ENCODE data around the gene C9orf85. TPM values are rescaled to one million over a fixed set of nuclear protein-coding genes. Genes with fewer than 3 reads are reported as not detected.

C9orf85 gene
- total and polyA plus RNA-seq, 2 of the 4 experiments (the other 2 are of a cell fraction), result 4.3 to 8.4 TPM

DNA sequence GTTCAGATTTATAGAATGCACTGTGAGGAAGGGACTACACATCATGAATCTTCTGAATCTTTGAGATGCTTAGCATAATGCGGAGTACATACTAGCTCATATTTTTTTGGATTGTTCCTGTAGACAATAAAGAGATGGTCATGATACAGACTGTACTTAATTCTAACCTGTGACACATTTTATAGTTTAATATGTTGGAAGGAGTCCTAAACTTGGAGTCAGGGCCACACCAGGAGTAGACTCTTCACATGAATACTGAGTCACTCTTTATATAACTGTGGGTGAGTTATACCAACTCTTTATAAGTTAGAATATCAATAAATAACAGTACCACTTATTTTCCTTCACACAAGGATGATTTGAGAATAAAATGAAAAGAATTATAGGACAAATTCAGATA lies 16.9 kb downstream of the C9orf85 start:
- no peak for TF ChIP-seq USF2 (IDR thresholded peaks at IDR 0.05; ENCODE audit: low read depth, low read length)
- no peak for TF ChIP-seq MAZ (IDR thresholded peaks at IDR 0.05; ENCODE audit: borderline replicate concordance, low read depth, low read length)
- TF ChIP-seq MXI1 (IDR thresholded peaks at IDR 0.05; ENCODE audit: borderline replicate concordance, low read depth, low read length), result no peak
- no peak for TF ChIP-seq RCOR1 (IDR thresholded peaks at IDR 0.05; ENCODE audit: insufficient replicate concordance, low read length)
- TF ChIP-seq, protein P1, sequence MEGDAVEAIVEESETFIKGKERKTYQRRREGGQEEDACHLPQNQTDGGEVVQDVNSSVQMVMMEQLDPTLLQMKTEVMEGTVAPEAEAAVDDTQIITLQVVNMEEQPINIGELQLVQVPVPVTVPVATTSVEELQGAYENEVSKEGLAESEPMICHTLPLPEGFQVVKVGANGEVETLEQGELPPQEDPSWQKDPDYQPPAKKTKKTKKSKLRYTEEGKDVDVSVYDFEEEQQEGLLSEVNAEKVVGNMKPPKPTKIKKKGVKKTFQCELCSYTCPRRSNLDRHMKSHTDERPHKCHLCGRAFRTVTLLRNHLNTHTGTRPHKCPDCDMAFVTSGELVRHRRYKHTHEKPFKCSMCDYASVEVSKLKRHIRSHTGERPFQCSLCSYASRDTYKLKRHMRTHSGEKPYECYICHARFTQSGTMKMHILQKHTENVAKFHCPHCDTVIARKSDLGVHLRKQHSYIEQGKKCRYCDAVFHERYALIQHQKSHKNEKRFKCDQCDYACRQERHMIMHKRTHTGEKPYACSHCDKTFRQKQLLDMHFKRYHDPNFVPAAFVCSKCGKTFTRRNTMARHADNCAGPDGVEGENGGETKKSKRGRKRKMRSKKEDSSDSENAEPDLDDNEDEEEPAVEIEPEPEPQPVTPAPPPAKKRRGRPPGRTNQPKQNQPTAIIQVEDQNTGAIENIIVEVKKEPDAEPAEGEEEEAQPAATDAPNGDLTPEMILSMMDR (conservative IDR thresholded peaks at IDR 0.05; ENCODE audit: low read depth, low read length), result no peak
- no peak for TF ChIP-seq ELK1 (IDR thresholded peaks at IDR 0.05; ENCODE audit: borderline replicate concordance, low read depth, low read length)
- no peak for TF ChIP-seq BHLHE40 (IDR thresholded peaks at IDR 0.05; ENCODE audit: low read depth, low read length)
- no peak for TF ChIP-seq POLR2A (IDR thresholded peaks at IDR 0.05; ENCODE audit: low read depth, low read length)
- TF ChIP-seq MAFK (IDR thresholded peaks at IDR 0.05; ENCODE audit: low read depth, low read length), result no peak
- TF ChIP-seq NFE2L2 (IDR thresholded peaks at IDR 0.05; ENCODE audit: low read depth, low read length), result no peak
- no peak for TF ChIP-seq CHD1 (IDR thresholded peaks at IDR 0.05; ENCODE audit: low read depth, low read length)
- no peak for TF ChIP-seq CEBPB (IDR thresholded peaks at IDR 0.05; ENCODE audit: low read depth, low read length)
- TF ChIP-seq SMC3 (IDR thresholded peaks at IDR 0.05; ENCODE audit: low read depth, low read length), result no peak
- TF ChIP-seq RFX5 (IDR thresholded peaks at IDR 0.05; ENCODE audit: low read depth, low read length), result no peak
- no peak for TF ChIP-seq RAD21 (IDR thresholded peaks at IDR 0.05; ENCODE audit: low read length)
- TF ChIP-seq FOS (IDR thresholded peaks at IDR 0.05; ENCODE audit: low read depth, low read length), result no peak
- no peak overlapping the region for H3K18ac ChIP-seq (ENCODE audit: low read depth, low read length)
- H2BK5ac ChIP-seq (ENCODE audit: low read depth, low read length, poor library complexity, severe bottlenecking), result no peak overlapping the region
- no peak overlapping the region for H4K8ac ChIP-seq (ENCODE audit: low read depth in 2 of 2, low read length in 2 of 2)
- H3K4me1 ChIP-seq (ENCODE audit: control insufficient read depth, insufficient read depth, low read length), result peaks cover 2% of the 10 kb centered on the region; the same call in 1 of the 2 replicates
- ChIA-PET CTCF (interaction anchor here (1.0 kb wide), 1 partner anchor 15 kb away, joined by 3 read pairs; no protein-coding TSS in a partner anchor), POLR2A (ENCODE audit: unreplicated experiment) (interaction anchor here (0.6 kb wide), 1 partner anchor 558 kb away, joined by 6 read pairs; no protein-coding TSS in a partner anchor)
- H4K20me1 ChIP-seq (ENCODE audit: insufficient read depth, low read length), result no peaks in the 10 kb centered on the region
- no peaks in the 10 kb centered on the region for H3K9me3 ChIP-seq (ENCODE audit: control insufficient read depth, insufficient read depth, low read length)
- no peak overlapping the region for H3K27ac ChIP-seq (ENCODE audit: insufficient read depth, low read length)
- no peak overlapping the region for H2AFZ ChIP-seq (replicated peaks; ENCODE audit: low read length, poor library complexity)
- in situ Hi-C loops (cut with MboI; ENCODE audit: low sequenced_read_pairs), result no loop called here
- no peak overlapping the region for H2AK9ac ChIP-seq (replicated peaks; ENCODE audit: low read depth, low read length, poor library complexity)
- no peak overlapping the region for H3K9ac ChIP-seq (ENCODE audit: low read depth, low read length)
- H4K5ac ChIP-seq (ENCODE audit: low read depth, low read length), result no peak overlapping the region
- no peak overlapping the region for H4K91ac ChIP-seq (ENCODE audit: insufficient read depth, low read depth, low read length)
- H3K14ac ChIP-seq (replicated peaks; ENCODE audit: low read depth, low read length), result no peak overlapping the region
- intact Hi-C loops (cut with micrococcal nuclease), result no loop called here
- no peaks in the 10 kb centered on the region for H3K36me3 ChIP-seq (ENCODE audit: control insufficient read depth, insufficient read depth, low read length)
- no peak overlapping the region for H2BK120ac ChIP-seq (ENCODE audit: low read depth, low read length)
- ATAC-seq (ENCODE audit: low read depth), result no peak
- no peak overlapping the region for H2BK20ac ChIP-seq (ENCODE audit: low read depth, low read length)
- no peak overlapping the region for H2BK15ac ChIP-seq (ENCODE audit: low read depth, low read length)
- no peak overlapping the region for H3K56ac ChIP-seq (ENCODE audit: extremely low read depth, insufficient read depth, low read length)
- no peak overlapping the region for H3K4me2 ChIP-seq (ENCODE audit: low read depth, low read length)
- no TSS peak for BruUV-seq (replicated peaks)
- H3K23ac ChIP-seq (ENCODE audit: low read depth, low read length), result no peak overlapping the region
- peak; percentile 31 for DNase-seq
- no peaks in the 10 kb centered on the region for H3K27me3 ChIP-seq (ENCODE audit: control insufficient read depth, insufficient read depth, low read length)
- WGBS, 2 experiments (ENCODE audit: extremely low coverage in 2 of 2, insufficient read length in 1 of 2), result no CpG with 5 or more reads among the region's 1 CpG
- dilution Hi-C loops (cut with HindIII; ENCODE audit: low sequenced_read_pairs, unreplicated experiment), result no loop called here
- H3K9me1 ChIP-seq (ENCODE audit: insufficient read depth, low read length), result no peaks in the 10 kb centered on the region
- H3K4me3 ChIP-seq (ENCODE audit: insufficient read depth, low read depth, low read length), result no peak overlapping the region
- H2AK5ac ChIP-seq (ENCODE audit: low read depth, low read length), result no peak overlapping the region
- peaks cover 7 to 27% of the 10 kb centered on the region in 2 experiments for H3K79me1 ChIP-seq (ENCODE audit: low read depth in 1 of 2, low read length in 2 of 2)
- no peak overlapping the region for H3K4ac ChIP-seq (ENCODE audit: low read depth, low read length)
